ENCODE results near the gene WNT7B.

WNT7B gene

DNA sequence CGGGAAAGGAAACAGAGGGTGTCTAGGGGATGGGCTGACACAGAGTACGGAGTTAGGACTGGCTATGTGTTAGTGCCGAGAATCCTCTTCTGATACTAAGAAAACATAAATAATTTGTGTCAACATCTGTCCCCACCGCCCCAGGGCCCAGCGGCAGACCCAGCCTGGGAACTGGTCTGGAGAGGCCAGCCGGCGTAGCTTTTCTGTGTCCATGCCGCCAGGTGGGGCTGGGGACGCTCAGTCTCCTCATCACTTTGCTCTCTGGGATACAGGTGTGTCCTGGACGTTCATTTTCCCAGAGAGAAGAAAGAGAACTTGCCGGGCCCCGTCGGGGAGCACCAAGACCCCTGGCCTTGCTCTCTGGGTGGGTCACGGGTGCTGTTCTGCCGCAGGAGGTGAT lies 54.7 kb downstream of the WNT7B start:
- no peaks in the 10 kb centered on the region for H3K9me3 ChIP-seq (ENCODE audit: control insufficient read depth, insufficient read depth, low read depth, low read length)
- H3K36me3 ChIP-seq (ENCODE audit: control insufficient read depth, insufficient read depth, low read length), result no peaks in the 10 kb centered on the region
- H3K27me3 ChIP-seq (ENCODE audit: control insufficient read depth, insufficient read depth, low read length), result no peaks in the 10 kb centered on the region; the same call in 1 of the 2 replicates

DNA sequence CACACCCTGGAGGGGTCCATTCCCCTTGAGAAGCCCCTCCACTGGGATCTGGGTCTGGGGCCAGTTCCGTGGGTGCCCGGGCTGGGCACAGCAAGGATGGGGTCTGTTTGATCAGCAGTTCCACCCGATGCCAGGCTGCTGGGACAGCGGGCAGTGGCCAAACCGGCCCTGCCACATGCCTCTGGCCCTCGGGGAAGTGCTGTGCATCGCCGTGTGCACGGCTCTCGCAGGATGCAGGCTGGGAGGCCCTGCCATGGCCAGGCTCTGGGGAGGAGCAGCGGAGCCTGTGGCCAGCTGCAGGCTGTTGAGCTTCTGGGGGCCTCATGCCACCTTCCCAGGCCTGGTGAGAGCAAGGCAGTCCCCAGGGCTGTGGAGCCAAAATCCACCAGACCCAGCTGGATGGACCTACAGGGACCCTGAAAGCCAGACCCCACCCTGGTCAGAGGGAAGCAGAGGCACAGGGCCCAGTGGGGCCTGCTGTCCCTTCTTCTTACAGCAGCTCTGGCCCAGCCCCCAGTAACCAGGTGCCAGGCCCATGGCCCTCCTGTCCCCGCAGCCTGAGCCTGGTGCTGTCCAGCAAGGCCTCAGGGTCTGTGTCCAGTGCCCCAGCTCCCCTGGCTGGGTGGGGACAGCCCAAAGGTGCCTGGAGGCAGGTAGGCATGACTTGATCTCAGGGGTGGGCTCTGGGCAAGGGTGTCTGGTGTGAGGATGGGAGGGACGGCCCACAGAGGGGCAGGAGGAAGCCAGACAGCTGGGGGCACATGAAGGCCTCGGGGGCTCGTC lies 57.3 kb downstream of the WNT7B start:
- no peak overlapping the region for H3K4me3 ChIP-seq (ENCODE audit: low read depth, low read length)
- H3K27ac ChIP-seq (ENCODE audit: low read depth, low read length), result no peak overlapping the region
- H3K9me3 ChIP-seq (ENCODE audit: control insufficient read depth, insufficient read depth, low read depth, low read length), result 0 out of 2 replicates have a peak, but pooled peaks cover under 1% of the 10 kb centered on the region
- H3K36me3 ChIP-seq (ENCODE audit: control insufficient read depth, insufficient read depth, low read length), result no peaks in the 10 kb centered on the region
- H3K9ac ChIP-seq (ENCODE audit: low read length), result no peak overlapping the region
- H3K27me3 ChIP-seq (ENCODE audit: control insufficient read depth, insufficient read depth, low read length), result no peaks in the 10 kb centered on the region; the same call in 1 of the 2 replicates
- H3K4me1 ChIP-seq (ENCODE audit: control insufficient read depth, insufficient read depth, low read length), result no peaks in the 10 kb centered on the region

More for the DNA sequence above, 54.7 kb downstream of the WNT7B start:
- no peak overlapping the region for H3K27ac ChIP-seq (ENCODE audit: low read depth, low read length)
- no peak overlapping the region for H3K4me3 ChIP-seq (ENCODE audit: low read depth, low read length)
- H3K4me1 ChIP-seq (ENCODE audit: control insufficient read depth, insufficient read depth, low read length), result no peaks in the 10 kb centered on the region
- H3K9ac ChIP-seq (ENCODE audit: low read length), result no peak overlapping the region

DNA sequence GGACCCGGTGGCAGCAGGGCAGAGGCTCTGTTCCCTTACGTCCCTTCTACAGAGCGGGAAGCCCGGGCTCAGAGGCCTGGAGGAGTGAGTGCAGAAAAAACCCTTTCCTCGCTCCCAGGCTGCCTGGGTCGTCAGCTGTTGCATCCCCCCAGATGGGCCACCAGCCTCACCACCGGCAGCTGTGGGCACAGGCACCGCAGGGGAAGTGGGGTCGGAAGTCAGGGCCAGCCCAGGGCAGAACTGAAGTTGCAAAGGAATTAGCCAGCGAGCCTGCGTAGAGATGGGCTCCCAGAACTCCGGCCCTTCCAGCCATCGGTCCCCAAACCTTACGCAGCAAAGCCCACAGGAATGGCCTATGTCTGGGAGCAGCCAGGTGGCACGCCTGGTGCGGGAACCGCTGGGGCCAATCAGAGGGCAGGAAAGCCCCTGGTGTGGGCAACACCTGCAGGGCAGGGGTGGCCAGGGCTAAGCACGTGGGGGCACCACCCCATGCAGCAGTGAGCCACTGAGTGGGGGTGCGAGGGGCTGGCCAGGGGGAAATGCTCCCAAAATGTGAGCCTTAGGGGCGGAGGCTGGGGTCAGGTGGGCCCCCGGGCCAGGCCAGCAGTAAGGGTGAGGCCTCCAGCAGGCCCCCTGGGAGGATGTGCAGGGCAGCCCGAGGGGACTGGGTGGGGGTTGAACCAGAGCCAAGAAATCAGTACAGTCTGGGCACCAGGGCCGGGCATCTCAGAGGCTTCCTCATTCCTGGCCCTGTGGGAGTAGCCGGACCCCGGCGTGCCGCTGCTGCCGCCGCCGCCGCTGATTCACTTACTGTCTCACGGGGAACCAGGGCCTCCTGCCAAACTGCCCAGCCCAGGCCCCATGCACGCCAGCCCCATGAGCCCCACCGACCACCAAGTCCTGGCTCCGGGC lies 58.2 kb downstream of the WNT7B start:
- H3K9ac ChIP-seq (ENCODE audit: low read length), result no peak overlapping the region
- no peak overlapping the region for H3K4me3 ChIP-seq (ENCODE audit: low read depth, low read length)
- H3K27ac ChIP-seq (ENCODE audit: low read depth, low read length), result no peak overlapping the region
- no peaks in the 10 kb centered on the region; the same call in 1 of the 2 replicates for H3K27me3 ChIP-seq (ENCODE audit: control insufficient read depth, insufficient read depth, low read length)
- H3K36me3 ChIP-seq (ENCODE audit: control insufficient read depth, insufficient read depth, low read length), result no peaks in the 10 kb centered on the region
- H3K4me1 ChIP-seq (ENCODE audit: control insufficient read depth, insufficient read depth, low read length), result no peaks in the 10 kb centered on the region
- peaks cover 11% of the 10 kb centered on the region for H3K9me3 ChIP-seq (ENCODE audit: control insufficient read depth, insufficient read depth, low read depth, low read length)

DNA sequence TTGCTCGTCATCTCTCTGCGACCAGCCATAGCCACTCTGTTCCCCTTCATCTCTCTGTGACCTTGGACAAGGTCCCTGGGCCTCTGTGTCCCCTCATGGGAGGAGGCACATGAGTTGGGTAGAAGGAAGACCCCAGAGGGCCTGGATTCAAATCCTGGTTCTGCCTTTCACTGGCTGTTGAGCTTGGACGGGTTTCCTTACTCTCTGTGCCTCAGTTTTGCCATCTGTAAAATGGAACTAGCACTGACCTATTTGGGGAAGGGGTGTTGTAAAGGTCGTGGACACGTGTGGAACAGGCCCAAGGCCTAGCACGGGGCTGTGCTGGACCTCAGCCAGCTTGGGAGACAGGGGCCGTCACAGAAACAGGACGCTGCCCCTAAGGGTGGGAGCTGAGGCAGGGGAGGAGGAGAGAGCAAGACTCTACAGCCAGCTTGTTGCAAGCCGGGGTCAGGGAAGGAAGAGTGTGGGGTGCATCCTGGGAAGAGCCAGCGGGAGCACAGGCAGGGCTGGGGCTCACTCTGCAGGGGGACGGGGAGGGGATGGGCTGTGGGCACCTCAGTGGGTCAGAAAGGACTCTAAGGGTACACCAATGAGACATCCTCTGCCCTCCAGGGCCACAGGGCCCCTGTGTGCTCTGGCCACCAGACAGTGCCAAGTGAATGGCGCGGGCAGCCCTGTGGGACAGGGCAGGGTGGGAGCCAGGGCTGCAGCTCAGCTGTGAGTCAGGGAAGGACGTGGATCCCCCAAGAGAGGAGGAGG lies 59.1 kb downstream of the WNT7B start:
- Histone ChIP-seq H3K9me3 (ENCODE audit: control insufficient read depth, insufficient read depth, low read depth, low read length) (peaks cover 11% of the 10 kb centered on the region), H3K27me3 (ENCODE audit: control insufficient read depth, insufficient read depth, low read length) (no peaks in the 10 kb centered on the region; the same call in 1 of the 2 replicates), H3K4me3 (ENCODE audit: low read depth, low read length) (no peak overlapping the region), H3K36me3 (ENCODE audit: control insufficient read depth, insufficient read depth, low read length) (no peaks in the 10 kb centered on the region), H3K9ac (ENCODE audit: low read length) (no peak overlapping the region), H3K27ac (ENCODE audit: low read depth, low read length) (no peak overlapping the region), H3K4me1 (ENCODE audit: control insufficient read depth, insufficient read depth, low read length) (no peaks in the 10 kb centered on the region)

DNA sequence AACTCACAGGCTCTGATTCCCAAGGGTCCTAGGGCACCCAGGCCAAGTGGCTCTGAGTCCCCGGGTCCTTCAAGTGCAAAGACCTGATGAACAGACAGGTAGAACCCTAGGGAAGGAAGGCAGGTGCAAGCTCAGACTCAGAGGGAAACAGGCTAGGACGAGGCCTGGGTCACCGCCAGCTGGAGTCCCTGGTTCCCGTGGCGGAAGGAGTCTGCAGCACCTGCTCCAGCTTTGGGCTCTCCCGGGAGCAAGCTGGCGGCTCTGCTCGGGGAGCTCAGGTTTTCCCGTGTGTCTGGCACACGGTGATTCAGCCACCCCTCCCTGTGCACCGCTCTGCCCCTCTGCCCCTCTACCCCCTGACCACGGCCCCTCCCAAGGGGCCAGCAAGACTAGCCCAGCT lies 59.8 kb downstream of the WNT7B start:
- H3K9ac ChIP-seq (ENCODE audit: low read length), result no peak overlapping the region
- H3K9me3 ChIP-seq (ENCODE audit: control insufficient read depth, insufficient read depth, low read depth, low read length), result peaks cover 11% of the 10 kb centered on the region
- H3K36me3 ChIP-seq (ENCODE audit: control insufficient read depth, insufficient read depth, low read length), result no peaks in the 10 kb centered on the region
- H3K27ac ChIP-seq (ENCODE audit: low read depth, low read length), result no peak overlapping the region
- H3K27me3 ChIP-seq (ENCODE audit: control insufficient read depth, insufficient read depth, low read length), result no peaks in the 10 kb centered on the region
- no peaks in the 10 kb centered on the region for H3K4me1 ChIP-seq (ENCODE audit: control insufficient read depth, insufficient read depth, low read length)
- H3K4me3 ChIP-seq (ENCODE audit: low read depth, low read length), result no peak overlapping the region

DNA sequence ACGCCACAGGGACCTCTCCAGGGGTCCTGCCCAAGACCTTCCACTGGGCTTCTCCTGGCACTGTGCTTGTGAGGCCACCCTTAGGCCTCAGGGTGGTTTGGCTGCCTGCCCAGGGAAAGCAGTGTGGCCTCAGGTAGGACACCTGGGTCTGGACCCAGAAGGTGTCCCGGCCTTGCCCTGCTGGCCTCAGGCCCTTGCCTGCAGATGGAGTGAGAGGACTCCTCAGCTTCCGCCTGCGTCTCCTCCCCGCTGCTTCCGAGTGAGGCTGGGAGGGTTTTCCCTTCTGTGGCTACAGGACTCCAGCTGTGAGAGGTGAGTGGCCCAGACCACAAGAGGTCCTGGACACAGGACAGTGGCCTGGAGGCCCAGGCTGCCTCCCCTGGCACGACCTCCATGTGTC lies 60.4 kb downstream of the WNT7B start:
- H3K27me3 ChIP-seq (ENCODE audit: control insufficient read depth, insufficient read depth, low read length), result no peaks in the 10 kb centered on the region
- no peak overlapping the region for H3K9ac ChIP-seq (ENCODE audit: low read length)
- H3K9me3 ChIP-seq (ENCODE audit: control insufficient read depth, insufficient read depth, low read depth, low read length), result peaks cover 11% of the 10 kb centered on the region
- no peak overlapping the region for H3K27ac ChIP-seq (ENCODE audit: low read depth, low read length)
- H3K4me3 ChIP-seq (ENCODE audit: low read depth, low read length), result no peak overlapping the region
- H3K4me1 ChIP-seq (ENCODE audit: control insufficient read depth, insufficient read depth, low read length), result no peaks in the 10 kb centered on the region
- H3K36me3 ChIP-seq (ENCODE audit: control insufficient read depth, insufficient read depth, low read length), result no peaks in the 10 kb centered on the region

DNA sequence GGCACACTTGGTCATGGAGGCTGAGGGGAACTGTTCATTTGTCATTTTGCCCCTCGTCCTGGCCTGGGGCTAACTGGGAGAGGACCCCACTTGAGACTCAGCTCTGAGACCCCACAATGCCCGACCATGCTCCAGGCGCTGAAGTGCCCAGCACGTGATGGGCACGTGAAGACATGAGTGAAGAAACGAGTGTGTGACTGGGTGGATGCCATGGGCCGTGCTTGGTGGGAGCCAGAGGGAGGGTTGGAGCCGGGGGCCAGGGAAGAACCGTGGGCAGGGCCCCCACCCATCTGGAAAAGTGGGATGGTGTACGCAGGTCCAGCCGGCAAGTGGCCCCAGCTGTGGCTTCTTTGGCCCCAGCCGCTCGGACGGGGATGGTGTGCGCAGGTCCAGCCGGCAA lies 61.1 kb downstream of the WNT7B start:
- Histone ChIP-seq H3K4me1 (ENCODE audit: control insufficient read depth, insufficient read depth, low read length) (no peaks in the 10 kb centered on the region), H3K27me3 (ENCODE audit: control insufficient read depth, insufficient read depth, low read length) (no peaks in the 10 kb centered on the region)

DNA sequence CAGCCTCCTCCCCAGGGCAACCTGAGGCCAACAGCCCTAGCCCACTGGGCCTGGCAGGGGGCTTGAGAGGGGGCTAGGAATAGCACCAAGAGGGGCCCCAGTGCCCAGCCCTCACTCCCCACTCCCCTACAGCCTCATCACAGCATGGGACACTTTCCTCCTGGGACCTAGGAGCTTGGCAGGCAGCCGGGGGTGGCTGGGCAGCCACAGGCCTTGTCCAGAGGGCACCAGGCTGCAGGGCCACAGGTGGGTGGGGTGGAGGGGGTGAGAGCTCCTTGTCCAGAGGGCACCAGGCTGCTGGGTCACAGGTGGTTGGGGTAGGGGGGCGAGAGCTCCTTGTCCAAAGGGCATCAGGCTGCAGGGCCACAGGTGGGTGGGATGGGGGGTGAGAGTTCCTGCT lies 61.8 kb downstream of the WNT7B start:
- H3K4me1 ChIP-seq (ENCODE audit: control insufficient read depth, insufficient read depth, low read length), result no peaks in the 10 kb centered on the region

More for the DNA sequence above, 61.1 kb downstream of the WNT7B start:
- H3K9ac ChIP-seq (ENCODE audit: low read length), result no peak overlapping the region
- H3K4me3 ChIP-seq (ENCODE audit: low read depth, low read length), result no peak overlapping the region
- no peak overlapping the region for H3K27ac ChIP-seq (ENCODE audit: low read depth, low read length)
- H3K9me3 ChIP-seq (ENCODE audit: control insufficient read depth, insufficient read depth, low read depth, low read length), result peaks cover 11% of the 10 kb centered on the region
- H3K36me3 ChIP-seq (ENCODE audit: control insufficient read depth, insufficient read depth, low read length), result no peaks in the 10 kb centered on the region

DNA sequence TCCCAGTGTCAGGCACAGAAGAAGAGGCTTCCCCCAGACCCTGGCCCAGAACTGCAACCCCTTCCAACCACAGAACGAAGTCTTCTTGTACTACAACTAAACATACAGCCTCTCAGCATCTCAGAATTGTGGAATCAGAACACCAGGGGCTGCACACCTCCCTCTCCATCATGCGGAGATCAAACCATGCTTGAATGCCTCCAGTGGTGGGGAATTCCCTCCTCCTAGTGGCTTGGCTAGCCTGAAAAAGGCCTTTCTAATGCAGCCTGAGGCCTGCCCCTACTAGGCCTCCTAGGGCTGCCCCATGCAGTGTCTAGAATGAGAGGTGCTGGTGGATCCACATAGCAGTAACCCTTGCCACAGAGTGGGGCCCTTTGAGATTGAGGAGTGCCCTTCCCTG lies 62.7 kb downstream of the WNT7B start:
- Histone ChIP-seq H3K4me1 (ENCODE audit: control insufficient read depth, insufficient read depth, low read length) (no peaks in the 10 kb centered on the region), H3K27ac (ENCODE audit: low read depth, low read length) (no peak overlapping the region), H3K9me3 (ENCODE audit: control insufficient read depth, insufficient read depth, low read depth, low read length) (peaks cover 11% of the 10 kb centered on the region), H3K4me3 (ENCODE audit: low read depth, low read length) (no peak overlapping the region), H3K9ac (ENCODE audit: low read length) (no peak overlapping the region), H3K36me3 (ENCODE audit: control insufficient read depth, insufficient read depth, low read length) (no peaks in the 10 kb centered on the region), H3K27me3 (ENCODE audit: control insufficient read depth, insufficient read depth, low read length) (no peaks in the 10 kb centered on the region)

More for the DNA sequence above, 61.8 kb downstream of the WNT7B start:
- Histone ChIP-seq H3K9ac (ENCODE audit: low read length) (no peak overlapping the region), H3K4me3 (ENCODE audit: low read depth, low read length) (no peak overlapping the region), H3K27me3 (ENCODE audit: control insufficient read depth, insufficient read depth, low read length) (no peaks in the 10 kb centered on the region), H3K36me3 (ENCODE audit: control insufficient read depth, insufficient read depth, low read length) (no peaks in the 10 kb centered on the region), H3K27ac (ENCODE audit: low read depth, low read length) (no peak overlapping the region), H3K9me3 (ENCODE audit: control insufficient read depth, insufficient read depth, low read depth, low read length) (peaks cover 11% of the 10 kb centered on the region)

DNA sequence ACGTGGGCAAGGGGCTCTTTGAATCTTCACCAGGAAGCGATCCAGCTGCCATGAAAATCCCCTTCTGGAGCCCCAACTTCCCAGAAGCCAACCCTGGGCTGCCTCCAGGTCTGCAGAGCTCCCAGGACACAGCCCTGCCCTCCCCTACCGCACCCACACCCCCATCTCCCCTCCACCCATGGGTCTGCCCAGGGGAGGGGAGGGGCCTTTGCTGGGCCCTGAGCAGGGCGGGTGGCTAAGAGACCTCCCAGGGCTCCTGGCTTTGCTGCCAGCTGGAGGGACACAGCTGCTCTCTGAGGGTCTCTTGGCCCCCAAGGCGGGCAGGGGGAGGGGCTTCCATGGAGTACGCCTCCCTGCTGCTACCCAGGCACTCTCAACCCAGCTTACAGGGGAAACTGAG lies 64.1 kb downstream of the WNT7B start:
- Histone ChIP-seq H3K27me3 (ENCODE audit: control insufficient read depth, insufficient read depth, low read length) (no peaks in the 10 kb centered on the region), H3K9me3 (ENCODE audit: control insufficient read depth, insufficient read depth, low read depth, low read length) (peaks cover 11% of the 10 kb centered on the region), H3K27ac (ENCODE audit: low read depth, low read length) (no peak overlapping the region), H3K9ac (ENCODE audit: low read length) (no peak overlapping the region), H3K36me3 (ENCODE audit: control insufficient read depth, insufficient read depth, low read length) (no peaks in the 10 kb centered on the region), H3K4me3 (ENCODE audit: low read depth, low read length) (no peak overlapping the region), H3K4me1 (ENCODE audit: control insufficient read depth, insufficient read depth, low read length) (no peaks in the 10 kb centered on the region)
